Gastrocnemius medialis (tissue), 4 donors: ENCODE data around the gene TMUB2. TPM values are rescaled to one million over a fixed set of nuclear protein-coding genes. Genes with fewer than 3 reads are reported as not detected.

Experiments used
- ATAC-seq, 2 donors: fragments of 150-250 bp; one replicate each; pipeline ENCODE4 v1.9.1; 2016
- DNase-seq, 2 donors: peaks; one replicate each; pipeline ENCODE4 v3.0.0-alpha.2; 2019
- H3K27ac ChIP-seq, 4 donors: fragments of 200-600 bp; sonication (generic); 1 replicate in 1 of 4; 2 replicates in 3 of 4; pipeline ENCODE4 v1.5.1; 2016 to 2018; ENCODE audit warnings: mild to moderate bottlenecking in 2 of 4, moderate library complexity in 1 of 4
- H3K27me3 ChIP-seq, 3 donors: fragments of 200-600 bp; sonication (generic) in 2 of 3; 1 replicate in 1 of 3; 2 replicates in 2 of 3; pipeline versions ENCODE4 v1.5.1 to v1.6.0; 2016 to 2019; ENCODE audit warnings: mild to moderate bottlenecking in 1 of 3, moderate library complexity in 1 of 3
- H3K36me3 ChIP-seq, 2 donors: fragments of 200-600 bp; sonication (generic) in 1 of 2; one replicate each; pipeline ENCODE4 v1.5.1; 2017 to 2018
- H3K4me1 ChIP-seq, 2 donors: fragments of 200-600 bp; sonication (generic) in 1 of 2; one replicate each; pipeline ENCODE4 v1.5.1; 2016 to 2017; ENCODE audit warnings: mild to moderate bottlenecking in 2 of 2
- H3K4me3 ChIP-seq, 4 donors: fragments of 200-600 bp; sonication (generic) in 3 of 4; 1 replicate in 1 of 4; 2 replicates in 3 of 4; pipeline ENCODE4 v1.5.1; 2016 to 2019; ENCODE audit warnings: mild to moderate bottlenecking in 2 of 4
- H3K9me3 ChIP-seq, 3 donors: fragments of 200-600 bp; sonication (generic) in 2 of 3; 1 replicate in 1 of 3; 2 replicates in 2 of 3; pipeline ENCODE4 v1.5.1; 2016 to 2019
- POLR2A ChIP-seq, 2 donors: fragments of 450-650 bp; IDR thresholded peaks; one replicate each; pipeline ENCODE4 v1.6.1; 2017; ENCODE audit warnings: antibody characterized with exemption in 2 of 2, mild to moderate bottlenecking in 2 of 2, moderate library complexity in 2 of 2
- in situ Hi-C, 4 donors: fragments of 200-750 bp; cut with MboI; loops; one replicate each; pipeline versions ENCODE4 v1.15.0 to v1.8.0; 2017; ENCODE audit warnings: low sequenced_read_pairs in 4 of 4
- intact Hi-C: fragments of 100-400 bp; cut with DNase I; formaldehyde crosslinking; loops from one replicate; pipeline ENCODE4 v1.15.1; 2023; ENCODE audit warnings: low total_unique reads
- total RNA-seq, 4 donors: library from RNA; depleted of rRNA; stranded (reverse); fragments of >200 nt; gene quantifications; one replicate each; pipeline versions ENCODE4 v1.1.0 to v1.2.3, GENCODE V29; 2016
- TF ChIP-seq, protein P1 (sequence below), 5 experiments: fragments of 450-650 bp in 3 of 5; fragments of 200-600 bp in 2 of 5; sonication (generic) in 2 of 5; IDR thresholded peaks in 4 of 5; conservative IDR thresholded peaks in 1 of 5; 1 replicate in 4 of 5; 2 replicates in 1 of 5; pipeline ENCODE4 v1.5.1; 2016 to 2019; ENCODE audit warnings: antibody characterized with exemption in 5 of 5, mild to moderate bottlenecking in 3 of 5, moderate library complexity in 3 of 5

Gene TMUB2
- total RNA-seq, 4 donors from 2014 or later: 25.6 to 34.7 (median 27.4) TPM

GRCh38 chr17:44188576-44189403, 2.0 kb downstream of the TMUB2 start:
- Histone ChIP-seq H3K4me1 (peaks cover 20 to 30% of the 10 kb centered on the region in 2 donors), H3K27ac (peak overlapping the region in 2 of 4 donors; percentile 93 to 96), H3K27me3 (no peaks in the 10 kb centered on the region), H3K9me3 (no peaks in the 10 kb centered on the region), H3K36me3 (peaks cover 0 to 24% of the 10 kb centered on the region in 2 donors), H3K4me3 (no peak overlapping the region)
- DNase-seq: no peak
- no peak for ATAC-seq
- in situ Hi-C loops (no loop called here), intact Hi-C loops (loop anchor here (5.0 kb wide), 1 partner anchor 116 kb away; the partner anchor contains the start of gene G6PC3)
- TF ChIP-seq POLR2A (IDR thresholded peaks at IDR 0.05): no peak
- TF ChIP-seq, protein P1, sequence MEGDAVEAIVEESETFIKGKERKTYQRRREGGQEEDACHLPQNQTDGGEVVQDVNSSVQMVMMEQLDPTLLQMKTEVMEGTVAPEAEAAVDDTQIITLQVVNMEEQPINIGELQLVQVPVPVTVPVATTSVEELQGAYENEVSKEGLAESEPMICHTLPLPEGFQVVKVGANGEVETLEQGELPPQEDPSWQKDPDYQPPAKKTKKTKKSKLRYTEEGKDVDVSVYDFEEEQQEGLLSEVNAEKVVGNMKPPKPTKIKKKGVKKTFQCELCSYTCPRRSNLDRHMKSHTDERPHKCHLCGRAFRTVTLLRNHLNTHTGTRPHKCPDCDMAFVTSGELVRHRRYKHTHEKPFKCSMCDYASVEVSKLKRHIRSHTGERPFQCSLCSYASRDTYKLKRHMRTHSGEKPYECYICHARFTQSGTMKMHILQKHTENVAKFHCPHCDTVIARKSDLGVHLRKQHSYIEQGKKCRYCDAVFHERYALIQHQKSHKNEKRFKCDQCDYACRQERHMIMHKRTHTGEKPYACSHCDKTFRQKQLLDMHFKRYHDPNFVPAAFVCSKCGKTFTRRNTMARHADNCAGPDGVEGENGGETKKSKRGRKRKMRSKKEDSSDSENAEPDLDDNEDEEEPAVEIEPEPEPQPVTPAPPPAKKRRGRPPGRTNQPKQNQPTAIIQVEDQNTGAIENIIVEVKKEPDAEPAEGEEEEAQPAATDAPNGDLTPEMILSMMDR (IDR thresholded peaks at IDR 0.05 in 4 of 5, conservative IDR thresholded peaks at IDR 0.05 in 1 of 5): no peak

- no peak overlapping the region for H3K4me3 ChIP-seq
- H3K9me3 ChIP-seq: no peaks in the 10 kb centered on the region
- H3K4me1 ChIP-seq: peaks cover 15 to 18% of the 10 kb centered on the region in 2 donors
- ATAC-seq (no peak), DNase-seq (no peak)
- TF ChIP-seq, protein P1 (IDR thresholded peaks at IDR 0.05 in 4 of 5, conservative IDR thresholded peaks at IDR 0.05 in 1 of 5): no peak
- no peak for TF ChIP-seq POLR2A (IDR thresholded peaks at IDR 0.05)
- intact Hi-C loops: no loop called here
- no peak overlapping the region for H3K27ac ChIP-seq
- in situ Hi-C loops: no loop called here
- H3K36me3 ChIP-seq: peaks cover 0 to 41% of the 10 kb centered on the region in 2 donors
- no peaks in the 10 kb centered on the region for H3K27me3 ChIP-seq
Observed at GRCh38 chr17:44190481-44190880, 3.7 kb downstream of the TMUB2 start.

DNA sequence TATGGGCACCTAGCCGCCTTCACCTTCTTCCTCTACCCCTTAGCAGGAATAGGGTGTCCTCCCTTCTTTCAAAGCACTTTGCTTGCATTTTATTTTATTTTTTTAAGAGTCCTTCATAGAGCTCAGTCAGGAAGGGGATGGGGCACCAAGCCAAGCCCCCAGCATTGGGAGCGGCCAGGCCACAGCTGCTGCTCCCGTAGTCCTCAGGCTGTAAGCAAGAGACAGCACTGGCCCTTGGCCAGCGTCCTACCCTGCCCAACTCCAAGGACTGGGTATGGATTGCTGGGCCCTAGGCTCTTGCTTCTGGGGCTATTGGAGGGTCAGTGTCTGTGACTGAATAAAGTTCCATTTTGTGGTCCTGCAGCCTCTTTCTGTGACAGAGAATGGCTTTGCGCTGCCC, 4.6 kb downstream of the TMUB2 start:
- Histone ChIP-seq H3K9me3 (no peaks in the 10 kb centered on the region), H3K27me3 (no peaks in the 10 kb centered on the region), H3K4me3 (no peak overlapping the region), H3K4me1 (peaks cover 9 to 13% of the 10 kb centered on the region in 2 donors), H3K27ac (peak overlapping the region in 1 of 4 donors; percentile 38), H3K36me3 (peaks cover 0 to 47% of the 10 kb centered on the region in 2 donors)
- no peak for TF ChIP-seq POLR2A (IDR thresholded peaks at IDR 0.05)
- TF ChIP-seq, protein P1 (IDR thresholded peaks at IDR 0.05 in 4 of 5, conservative IDR thresholded peaks at IDR 0.05 in 1 of 5): no peak
- intact Hi-C loops (no loop called here), in situ Hi-C loops (no loop called here)
- ATAC-seq: no peak
- no peak for DNase-seq

GRCh38 chr17:44191941-44192496, 5.2 kb downstream of the TMUB2 start:
- Histone ChIP-seq H3K36me3 (peaks cover 0 to 50% of the 10 kb centered on the region in 2 donors), H3K9me3 (no peaks in the 10 kb centered on the region), H3K27me3 (no peaks in the 10 kb centered on the region), H3K4me3 (no peak overlapping the region), H3K27ac (peak overlapping the region in 1 of 4 donors; percentile 38), H3K4me1 (peaks cover 9 to 13% of the 10 kb centered on the region in 2 donors)
- no peak for ATAC-seq
- TF ChIP-seq, protein P1 (IDR thresholded peaks at IDR 0.05 in 4 of 5, conservative IDR thresholded peaks at IDR 0.05 in 1 of 5): no peak
- TF ChIP-seq POLR2A (IDR thresholded peaks at IDR 0.05): no peak
- DNase-seq: no peak
- intact Hi-C loops: no loop called here
- in situ Hi-C loops: no loop called here
